Measurements from ENCODE around the gene DUSP16. TPM values are rescaled to one million over a fixed set of nuclear protein-coding genes. Genes with fewer than 3 reads are reported as not detected.

The DUSP16 gene
- total RNA-seq, 1 donor from 2014 or later = 19.3 TPM

GRCh38 chr12:12562016-12562483, 613 bp downstream of the DUSP16 start:
- H3K4me3 ChIP-seq (ENCODE audit: low read depth, low read length) = peak overlapping the region; percentile 69
- DNase-seq (ENCODE audit: low read depth) = no peak
- TF ChIP-seq CTCF (conservative IDR thresholded peaks at IDR 0.05; ENCODE audit: low read depth, low read length) = no peak

GRCh38 chr12:12561371-12562015, 1.2 kb downstream of the DUSP16 start:
- DNase-seq (ENCODE audit: low read depth) = no peak
- no peak for TF ChIP-seq CTCF (conservative IDR thresholded peaks at IDR 0.05; ENCODE audit: low read depth, low read length)
- H3K4me3 ChIP-seq (ENCODE audit: low read depth, low read length) = peak overlapping the region; percentile 69

- no peak for TF ChIP-seq CTCF (conservative IDR thresholded peaks at IDR 0.05; ENCODE audit: low read depth, low read length)
- H3K4me3 ChIP-seq (ENCODE audit: low read depth, low read length) = peak overlapping the region; percentile 69
- peak; percentile 73 for DNase-seq (ENCODE audit: low read depth)
These were observed 1.9 kb downstream of the DUSP16 start for GRCh38 chr12:12560587-12561370.

- no peak for DNase-seq (ENCODE audit: low read depth)
- H3K4me3 ChIP-seq (ENCODE audit: low read depth, low read length) = peak overlapping the region; percentile 12
- no peak for TF ChIP-seq CTCF (conservative IDR thresholded peaks at IDR 0.05; ENCODE audit: low read depth, low read length)
These were observed 2.9 kb downstream of the DUSP16 start for GRCh38 chr12:12559719-12560296.

GRCh38 chr12:12558291-12558690, 4.4 kb downstream of the DUSP16 start:
- no peak for TF ChIP-seq CTCF (conservative IDR thresholded peaks at IDR 0.05; ENCODE audit: low read depth, low read length)
- no peak for DNase-seq (ENCODE audit: low read depth)
- H3K4me3 ChIP-seq (ENCODE audit: low read depth, low read length) = no peak overlapping the region

GRCh38 chr12:12557733-12558132, 4.9 kb downstream of the DUSP16 start:
- no peak overlapping the region for H3K4me3 ChIP-seq (ENCODE audit: low read depth, low read length)
- no peak for DNase-seq (ENCODE audit: low read depth)
- TF ChIP-seq CTCF (conservative IDR thresholded peaks at IDR 0.05; ENCODE audit: low read depth, low read length) = no peak

Measured in epithelial cell of proximal tubule (primary cell).